ENCODE data around the gene ZNF558.

ZNF558 gene

GRCh38 chr19:8831832-8832131 is 322 bp downstream of the ZNF558 start:
- peak overlapping the region; percentile 89 for H3K9ac ChIP-seq (ENCODE audit: low read depth, low read length, poor library complexity, severe bottlenecking)
- TF ChIP-seq CTCF (conservative IDR thresholded peaks at IDR 0.05; ENCODE audit: low read length): no peak; the same call in 1 of the 2 replicates
- TF ChIP-seq EZH2phosphoT487 (IDR thresholded peaks at IDR 0.05; ENCODE audit: borderline replicate concordance): no peak

GRCh38 chr19:8831373-8831772 is 731 bp downstream of the ZNF558 start:
- Histone ChIP-seq H2AFZ (ENCODE audit: low read length) (peak overlapping the region; percentile 91), H3K9me3 (ENCODE audit: insufficient read depth, low read depth, low read length) (no peaks in the 10 kb centered on the region), H3K36me3 (ENCODE audit: insufficient read depth, low read length) (no peaks in the 10 kb centered on the region), H3K9me2 (replicated peaks; ENCODE audit: low read depth, low read length) (no peaks in the 10 kb centered on the region), H3K9ac (ENCODE audit: low read depth, low read length, poor library complexity, severe bottlenecking) (peak overlapping the region; percentile 89), H3K4me3 (ENCODE audit: low read length, poor library complexity, severe bottlenecking) (peak overlapping the region; percentile 84), H3K4me1 (ENCODE audit: insufficient read depth, low read length, poor library complexity, severe bottlenecking) (peaks cover 12% of the 10 kb centered on the region), H3K4me2 (ENCODE audit: low read depth, low read length, poor library complexity, severe bottlenecking) (peak overlapping the region; percentile 73), H3F3A (ENCODE audit: low read depth) (no peaks in the 10 kb centered on the region), H4K20me1 (ENCODE audit: insufficient read depth, low read length, poor library complexity, severe bottlenecking) (no peaks in the 10 kb centered on the region), H3K79me2 (ENCODE audit: insufficient read depth, low read length) (no peaks in the 10 kb centered on the region), H3K27me3 (ENCODE audit: insufficient read depth, low read length, poor library complexity, severe bottlenecking) (no peaks in the 10 kb centered on the region)
- TF ChIP-seq CTCF (conservative IDR thresholded peaks at IDR 0.05; ENCODE audit: low read length) (no peak), EZH2phosphoT487 (IDR thresholded peaks at IDR 0.05; ENCODE audit: borderline replicate concordance) (no peak)

More at GRCh38 chr19:8831832-8832131, 322 bp downstream of the ZNF558 start:
- Histone ChIP-seq H3K79me2 (ENCODE audit: insufficient read depth, low read length) (no peaks in the 10 kb centered on the region), H3K9me2 (replicated peaks; ENCODE audit: low read depth, low read length) (no peaks in the 10 kb centered on the region), H2AFZ (ENCODE audit: low read length) (peak overlapping the region; percentile 91), H3K27me3 (ENCODE audit: insufficient read depth, low read length, poor library complexity, severe bottlenecking) (no peaks in the 10 kb centered on the region), H3F3A (ENCODE audit: low read depth) (no peaks in the 10 kb centered on the region), H3K9me3 (ENCODE audit: insufficient read depth, low read depth, low read length) (no peaks in the 10 kb centered on the region), H3K4me2 (ENCODE audit: low read depth, low read length, poor library complexity, severe bottlenecking) (peak overlapping the region; percentile 73), H3K36me3 (ENCODE audit: insufficient read depth, low read length) (no peaks in the 10 kb centered on the region), H3K4me3 (ENCODE audit: low read length, poor library complexity, severe bottlenecking) (peak overlapping the region; percentile 84), H3K4me1 (ENCODE audit: insufficient read depth, low read length, poor library complexity, severe bottlenecking) (peaks cover 12% of the 10 kb centered on the region), H4K20me1 (ENCODE audit: insufficient read depth, low read length, poor library complexity, severe bottlenecking) (no peaks in the 10 kb centered on the region)

- no peaks in the 10 kb centered on the region for H3K27me3 ChIP-seq (ENCODE audit: insufficient read depth, low read length, poor library complexity, severe bottlenecking)
- no peaks in the 10 kb centered on the region for H4K20me1 ChIP-seq (ENCODE audit: insufficient read depth, low read length, poor library complexity, severe bottlenecking)
- no peak for TF ChIP-seq EZH2phosphoT487 (IDR thresholded peaks at IDR 0.05; ENCODE audit: borderline replicate concordance)
- no peak for TF ChIP-seq CTCF (conservative IDR thresholded peaks at IDR 0.05; ENCODE audit: low read length)
- no peaks in the 10 kb centered on the region for H3F3A ChIP-seq (ENCODE audit: low read depth)
- H3K4me3 ChIP-seq (ENCODE audit: low read length, poor library complexity, severe bottlenecking): no peak overlapping the region
- H3K4me2 ChIP-seq (ENCODE audit: low read depth, low read length, poor library complexity, severe bottlenecking): no peak overlapping the region
- H3K9me2 ChIP-seq (replicated peaks; ENCODE audit: low read depth, low read length): no peaks in the 10 kb centered on the region
- peaks cover 6% of the 10 kb centered on the region; the same call in 1 of the 2 replicates for H3K36me3 ChIP-seq (ENCODE audit: insufficient read depth, low read length)
- no peaks in the 10 kb centered on the region for H3K9me3 ChIP-seq (ENCODE audit: insufficient read depth, low read depth, low read length)
- no peaks in the 10 kb centered on the region for H3K79me2 ChIP-seq (ENCODE audit: insufficient read depth, low read length)
- H3K4me1 ChIP-seq (ENCODE audit: insufficient read depth, low read length, poor library complexity, severe bottlenecking): peaks cover 12% of the 10 kb centered on the region
- H3K9ac ChIP-seq (ENCODE audit: low read depth, low read length, poor library complexity, severe bottlenecking): no peak overlapping the region
- no peak overlapping the region for H2AFZ ChIP-seq (ENCODE audit: low read length)
Observed at GRCh38 chr19:8827277-8827676, 4.8 kb downstream of the ZNF558 start.

Measured in Loucy (cell line).